ENCODE data around the gene ACTA2. TPM values are rescaled to one million over a fixed set of nuclear protein-coding genes. Genes with fewer than 3 reads are reported as not detected.

The ACTA2 gene
- total RNA-seq, 1 experiment from 2014 or later: 2.4 TPM

GRCh38 chr10:88916986-88917385, 35.6 kb downstream of the ACTA2 start:
- Histone ChIP-seq H4K8ac (replicated peaks; ENCODE audit: insufficient read length, low read depth, low read length) (no peak overlapping the region), H3K23me2 (ENCODE audit: insufficient read length, low read depth, low read length, poor library complexity, severe bottlenecking) (peaks cover 3% of the 10 kb centered on the region), H3K4me1 (ENCODE audit: insufficient read depth, low read length) (no peaks in the 10 kb centered on the region), H4K91ac (ENCODE audit: insufficient read length, low read depth, low read length) (no peak overlapping the region), H2BK20ac (ENCODE audit: low read depth, low read length, poor library complexity, severe bottlenecking) (no peak overlapping the region), H2BK15ac (ENCODE audit: low read depth, low read length) (no peak overlapping the region), H2AK5ac (ENCODE audit: insufficient read length, low read length) (no peak overlapping the region), H2AFZ (ENCODE audit: low read length) (no peak overlapping the region), H3K27ac (ENCODE audit: insufficient read length, low read depth, low read length) (no peak overlapping the region), H3K56ac (ENCODE audit: insufficient read length, low read depth, low read length) (no peak overlapping the region), H4K20me1 (ENCODE audit: control insufficient read depth, insufficient read depth, insufficient read length) (no peaks in the 10 kb centered on the region), H3K23ac (ENCODE audit: insufficient read length, low read depth, low read length) (no peak overlapping the region), H2BK12ac (ENCODE audit: insufficient read length, low read depth, low read length) (no peak overlapping the region), H3K9ac (ENCODE audit: extremely low read depth, insufficient read length, low read length) (no peak overlapping the region), H3K14ac (ENCODE audit: insufficient read depth, low read length) (no peak overlapping the region), H3K79me1 (ENCODE audit: insufficient read depth, low read depth, low read length, poor library complexity, severe bottlenecking) (no peaks in the 10 kb centered on the region), H2BK120ac (ENCODE audit: low read depth, low read length, poor library complexity, severe bottlenecking) (no peak overlapping the region), H2BK5ac (ENCODE audit: insufficient read length, low read length) (no peak overlapping the region), H4K5ac (ENCODE audit: insufficient read length, low read depth, low read length) (no peak overlapping the region), H3K27me3 (ENCODE audit: insufficient read depth, low read length) (no peaks in the 10 kb centered on the region), H3K18ac (ENCODE audit: insufficient read length, low read depth, low read length) (no peak overlapping the region), H3K9me3 (ENCODE audit: control insufficient read depth, low read depth, low read length) (no peaks in the 10 kb centered on the region), H3K4me2 (ENCODE audit: insufficient read depth, insufficient read length, low read length) (no peak overlapping the region), H3K4ac (ENCODE audit: low read depth, low read length) (no peak overlapping the region), H3K79me2 (ENCODE audit: insufficient read depth, low read length) (no peaks in the 10 kb centered on the region), H3T11ph (ENCODE audit: low read length) (no peak overlapping the region)
- H3K27ac Mint-ChIP-seq: no peak overlapping the region
- no peak for DNase-seq
- WGBS (ENCODE audit: extremely low coverage, insufficient read length, low lambda C conversion rate): no CpG with 5 or more reads among the region's 3 CpGs
- no peaks in the 10 kb centered on the region for H3K4me1 Mint-ChIP-seq
- no peak overlapping the region for H3K4me3 Mint-ChIP-seq
- no peaks in the 10 kb centered on the region for H3K27me3 Mint-ChIP-seq (ENCODE audit: low read depth)
- H3K36me3 Mint-ChIP-seq (ENCODE audit: insufficient read depth in 1 of 3, low read depth in 3 of 3): no peaks in the 10 kb centered on the region
- no peak for TF ChIP-seq CTCF (conservative IDR thresholded peaks at IDR 0.05)
- no peaks in the 10 kb centered on the region for H3K9me3 Mint-ChIP-seq
